ENCODE data around the gene IL1RAPL2. TPM values are rescaled to one million over a fixed set of nuclear protein-coding genes. Genes with fewer than 3 reads are reported as not detected.

The IL1RAPL2 gene
- total and polyA plus RNA-seq, 2 donors (not counting 3 experiments of a cell fraction or from before 2014, with no cell fraction given), result not detected

DNA sequence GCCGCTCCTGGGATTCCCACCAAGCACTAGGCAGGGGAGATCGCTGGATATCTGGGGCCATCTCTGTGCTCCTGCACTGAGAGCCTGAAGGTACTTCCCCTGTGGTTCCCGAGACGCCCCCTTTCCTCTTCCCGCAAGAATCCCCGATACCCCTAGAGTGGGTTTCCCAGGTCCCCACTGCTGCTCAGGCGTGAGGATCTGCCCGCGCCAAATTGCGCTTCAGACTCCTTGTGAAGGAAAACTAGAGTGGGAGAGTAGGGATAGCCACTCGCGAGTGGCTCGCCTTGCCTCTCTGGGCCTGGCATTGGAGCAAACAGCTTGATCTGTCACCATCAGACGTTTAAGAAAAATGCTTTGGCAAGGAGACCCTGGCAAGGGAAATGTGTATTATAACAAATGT is 1.5 kb downstream of the IL1RAPL2 start:
- Histone ChIP-seq H3K9ac (replicated peaks; ENCODE audit: extremely low read depth, insufficient read depth, low read length) (no peak overlapping the region), H3K27me3 (ENCODE audit: control insufficient read depth in 2 of 2, insufficient read depth in 2 of 2, low read length in 2 of 2) (peaks cover 23 to 29% of the 10 kb centered on the region in 2 experiments), H4K20me1 (replicated peaks; ENCODE audit: control insufficient read depth, extremely low read depth, insufficient read depth, low read length) (no peaks in the 10 kb centered on the region), H3K9me1 (replicated peaks; ENCODE audit: control insufficient read depth, extremely low read depth, insufficient read depth, low read length) (no peaks in the 10 kb centered on the region), H3K36me3 (ENCODE audit: control insufficient read depth in 2 of 2, extremely low read depth in 1 of 2, insufficient read depth in 2 of 2, low read length in 2 of 2) (no peaks in the 10 kb centered on the region), H3K9me3 (replicated peaks; ENCODE audit: control insufficient read depth, insufficient read depth, low read length) (no peaks in the 10 kb centered on the region), H3K4me1 (ENCODE audit: control insufficient read depth, extremely low read depth, insufficient read depth, low read length) (no peaks in the 10 kb centered on the region), H3K79me2 (ENCODE audit: control insufficient read depth, insufficient read depth, low read length) (no peaks in the 10 kb centered on the region), H3K4me3 (replicated peaks in 1 of 3; ENCODE audit: insufficient read depth in 1 of 3, low read depth in 1 of 3, low read length in 3 of 3) (no peak overlapping the region), H2AFZ (ENCODE audit: low read depth, low read length) (no peak overlapping the region), H3K27ac (ENCODE audit: insufficient read depth, low read depth, low read length) (no peak overlapping the region), H3K4me2 (ENCODE audit: insufficient read depth, low read length) (no peak overlapping the region)
- DNase-seq (ENCODE audit: low read depth, low spot score) (no peak), FAIRE-seq (no peak)
- TF ChIP-seq EZH2 (IDR thresholded peaks at IDR 0.05; ENCODE audit: borderline replicate concordance, low read depth, low read length, severe bottlenecking) (no peak), JUN (IDR thresholded peaks at IDR 0.05; ENCODE audit: borderline replicate concordance, insufficient read depth, insufficient read length, low read depth) (no peak), MYC (IDR thresholded peaks at IDR 0.05; ENCODE audit: low read depth, low read length) (no peak), FOS (IDR thresholded peaks at IDR 0.05; ENCODE audit: borderline replicate concordance, insufficient read depth, low read length) (no peak), CTCF (IDR thresholded peaks at IDR 0.05; ENCODE audit: extremely low read depth in 1 of 2, insufficient read depth in 1 of 2, low read depth in 1 of 2, low read length in 2 of 2) (no peak), POLR2A (IDR thresholded peaks at IDR 0.05; ENCODE audit: low read depth, low read length) (no peak), POLR2AphosphoS5 (IDR thresholded peaks at IDR 0.05; ENCODE audit: insufficient read depth, low read depth, low read length) (no peak), GATA2 (IDR thresholded peaks at IDR 0.05; ENCODE audit: insufficient read depth, insufficient read length, low read depth, low read length) (no peak), MAX (IDR thresholded peaks at IDR 0.05; ENCODE audit: insufficient read depth, insufficient read length) (no peak)
- BruUV-seq (replicated peaks), result no TSS peak
- POLR2A ChIA-PET, result no interaction called here
- intact Hi-C loops (cut with micrococcal nuclease), result no loop called here
- dilution Hi-C loops (cut with MboI; ENCODE audit: extremely low pct_ligation_motif_present, low sequenced_read_pairs), result no loop called here
- CTCF ChIA-PET, result no interaction called here
